GM10248 (cell line): Measurements from ENCODE around the gene RANBP17.

Source experiments
- CTCF ChIA-PET: fragments of 300-600 bp; sonication (Branson Sonifier 250); formaldehyde crosslinking; extraction: SDS; loops from one replicate; lab custom pipeline; 2021; ENCODE audit warnings: antibody characterized with exemption; lab: Yijun Ruan, JAX
- POLR2A ChIA-PET: fragments of 350-650 bp; sonication (Branson Sonifier 250); formaldehyde crosslinking; extraction: SDS; loops from one replicate; lab custom pipeline; 2020; ENCODE audit warnings: antibody characterized with exemption; lab: Yijun Ruan, JAX
- DNase-seq: peaks from one replicate; pipeline ENCODE4 v3.0.0; 2012; ENCODE audit errors: extremely low spot score
- TF ChIP-seq, protein P1 (sequence below): IDR thresholded peaks from 2 replicates; pipeline ENCODE4 v1.5.1; 2012; ENCODE audit warnings: mild to moderate bottlenecking, low read depth; ENCODE audit errors: extremely low read depth, missing control alignments, control extremely low read depth

The RANBP17 gene

GRCh38 chr5:170985486-170985885, 123.7 kb downstream of the RANBP17 start:
- ChIA-PET CTCF (no interaction called here), POLR2A (no interaction called here)
- DNase-seq: no peak
- TF ChIP-seq, protein P1, sequence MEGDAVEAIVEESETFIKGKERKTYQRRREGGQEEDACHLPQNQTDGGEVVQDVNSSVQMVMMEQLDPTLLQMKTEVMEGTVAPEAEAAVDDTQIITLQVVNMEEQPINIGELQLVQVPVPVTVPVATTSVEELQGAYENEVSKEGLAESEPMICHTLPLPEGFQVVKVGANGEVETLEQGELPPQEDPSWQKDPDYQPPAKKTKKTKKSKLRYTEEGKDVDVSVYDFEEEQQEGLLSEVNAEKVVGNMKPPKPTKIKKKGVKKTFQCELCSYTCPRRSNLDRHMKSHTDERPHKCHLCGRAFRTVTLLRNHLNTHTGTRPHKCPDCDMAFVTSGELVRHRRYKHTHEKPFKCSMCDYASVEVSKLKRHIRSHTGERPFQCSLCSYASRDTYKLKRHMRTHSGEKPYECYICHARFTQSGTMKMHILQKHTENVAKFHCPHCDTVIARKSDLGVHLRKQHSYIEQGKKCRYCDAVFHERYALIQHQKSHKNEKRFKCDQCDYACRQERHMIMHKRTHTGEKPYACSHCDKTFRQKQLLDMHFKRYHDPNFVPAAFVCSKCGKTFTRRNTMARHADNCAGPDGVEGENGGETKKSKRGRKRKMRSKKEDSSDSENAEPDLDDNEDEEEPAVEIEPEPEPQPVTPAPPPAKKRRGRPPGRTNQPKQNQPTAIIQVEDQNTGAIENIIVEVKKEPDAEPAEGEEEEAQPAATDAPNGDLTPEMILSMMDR: no peak

DNA sequence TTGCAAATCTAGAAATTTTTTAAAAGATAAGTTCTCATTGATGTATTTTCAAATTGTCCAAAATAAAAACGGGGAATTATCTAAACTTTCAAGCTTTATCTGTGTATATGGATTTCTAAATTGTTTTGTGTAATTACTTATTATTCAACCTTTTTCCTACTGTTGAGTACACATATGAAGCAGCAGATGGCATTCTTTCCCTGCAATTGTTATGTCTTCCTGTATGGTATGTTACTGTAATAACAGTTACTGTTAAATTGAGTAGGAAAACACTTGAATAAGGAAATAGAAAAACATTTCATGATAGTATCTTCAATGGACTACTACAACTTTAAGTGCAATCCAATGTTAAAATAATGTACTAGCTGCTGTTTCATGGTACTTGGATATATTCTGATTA, 124.8 kb downstream of the RANBP17 start:
- CTCF ChIA-PET: no interaction called here
- TF ChIP-seq, protein P1: no peak
- POLR2A ChIA-PET: no interaction called here
- no peak for DNase-seq

GRCh38 chr5:170993476-170993875, 131.7 kb downstream of the RANBP17 start:
- CTCF ChIA-PET: no interaction called here
- DNase-seq: no peak
- TF ChIP-seq, protein P1: no peak
- POLR2A ChIA-PET: no interaction called here

GRCh38 chr5:171010086-171010485, 148.3 kb downstream of the RANBP17 start:
- ChIA-PET POLR2A (interaction anchor here (0.7 kb wide), 1 partner anchor 98 kb away, joined by 3 read pairs; no protein-coding TSS in a partner anchor), CTCF (no interaction called here)
- TF ChIP-seq, protein P1: no peak
- DNase-seq: no peak

GRCh38 chr5:171010816-171011215, 149.0 kb downstream of the RANBP17 start:
- CTCF ChIA-PET: no interaction called here
- POLR2A ChIA-PET: no interaction called here
- no peak for DNase-seq
- TF ChIP-seq, protein P1: no peak

GRCh38 chr5:171023508-171023907, 161.7 kb downstream of the RANBP17 start:
- TF ChIP-seq, protein P1: no peak
- ChIA-PET POLR2A (no interaction called here), CTCF (no interaction called here)
- no peak for DNase-seq

DNA sequence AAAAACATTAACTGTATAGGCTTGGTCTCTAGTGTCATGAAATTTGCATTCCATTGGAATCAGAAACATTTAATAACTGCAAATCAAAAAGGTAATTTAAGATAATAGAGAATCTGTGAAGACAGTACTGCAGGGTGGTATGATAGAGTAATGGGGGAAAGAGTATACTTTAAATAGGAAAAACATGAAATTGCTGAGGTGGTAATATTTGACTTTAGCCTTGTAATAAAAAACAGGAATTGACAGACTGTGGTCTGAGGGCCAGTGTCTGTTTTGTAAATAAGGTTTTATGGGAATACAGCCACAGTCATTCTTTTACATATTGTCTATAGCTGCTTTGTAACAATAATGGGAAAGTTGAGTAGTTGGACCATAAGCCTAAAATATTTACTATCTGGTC, 162.3 kb downstream of the RANBP17 start:
- TF ChIP-seq, protein P1: no peak
- CTCF ChIA-PET: no interaction called here
- POLR2A ChIA-PET: no interaction called here
- DNase-seq: no peak
